Adipose tissue (tissue), 3 donors: ENCODE data around the gene TMPRSS12. TPM values are rescaled to one million over a fixed set of nuclear protein-coding genes. Genes with fewer than 3 reads are reported as not detected.
"Not testable (repeated sequence)": the region's sequence is repeated elsewhere in the genome, so short reads cannot be mapped to it uniquely, and the experiment has no call there.

Experiments used
- H3K27ac ChIP-seq: one replicate; pipeline ENCODE4 v1.5.1; 2013; ENCODE audit warnings: low read depth, low read length
- WGBS, 3 donors: extraction: QIAGEN DNeasy Blood & Tissue Kit; methylation state at CpG; one replicate each; pipeline ENCODE4 v1.1.7; 2013; 5-methylcytosine and 5-hydroxymethylcytosine counted together
- polyA plus RNA-seq, 3 donors: library from polyadenylated mRNA; stranded (reverse); fragments of 200-250 nt; gene quantifications; one replicate each; pipeline ENCODE4 v1.2.3, GENCODE V29; 2013
- donor health status: healthy with polysubstance abuse.
- donor health status: Bipolar disorder and iron deficiency.
- donor health status: healthy.

Gene TMPRSS12
- polyA plus RNA-seq, 3 donors, result 0.03 TPM; not detected in 2

DNA sequence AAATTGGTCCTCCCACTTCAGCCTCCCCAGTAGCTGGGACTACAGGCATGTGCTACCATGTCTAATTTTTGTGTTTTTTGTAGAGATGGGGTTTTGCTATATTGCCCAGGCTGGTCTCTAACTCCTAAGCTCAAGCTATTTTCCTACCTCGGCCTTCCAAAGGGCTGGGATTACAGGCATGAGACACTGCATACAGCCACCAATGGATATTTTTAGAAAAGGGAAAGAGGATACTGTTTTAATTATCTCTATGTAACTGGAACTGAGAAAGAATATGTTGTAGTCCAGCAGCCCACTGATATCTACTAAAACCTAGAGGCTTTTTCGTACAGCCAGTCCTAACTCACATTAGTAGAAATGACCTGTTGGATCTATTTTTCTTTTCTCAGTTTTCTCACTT is 6.2 kb downstream of the TMPRSS12 start:
- 89 to 92% (median 91%) methylated on average over 2 of the region's 2 CpGs for whole genome bisulfite sequencing, 3 donors
- no peak overlapping the region for H3K27ac ChIP-seq

DNA sequence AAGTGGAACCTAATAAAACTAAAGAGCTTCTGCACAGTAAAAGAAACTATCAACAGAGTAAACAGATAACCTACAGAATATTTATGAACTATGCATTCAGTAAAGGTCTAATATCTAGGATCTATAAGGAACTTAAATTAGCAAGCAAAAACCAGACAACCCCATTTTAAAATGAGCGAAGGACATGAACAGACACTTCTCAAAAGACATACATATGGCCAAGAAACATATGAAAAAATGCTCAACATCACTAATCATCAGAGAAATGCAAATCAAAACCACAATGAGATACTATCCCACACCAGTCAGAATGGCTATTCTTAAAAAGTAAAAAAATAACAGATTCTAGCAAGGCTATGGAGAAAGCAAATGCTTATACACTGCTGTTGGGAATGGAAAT is 12.5 kb downstream of the TMPRSS12 start:
- 97 to 100% (median 98%) methylated on average over 1 of the region's 1 CpG for WGBS, 3 donors
- not testable (repeated sequence) for H3K27ac ChIP-seq

DNA sequence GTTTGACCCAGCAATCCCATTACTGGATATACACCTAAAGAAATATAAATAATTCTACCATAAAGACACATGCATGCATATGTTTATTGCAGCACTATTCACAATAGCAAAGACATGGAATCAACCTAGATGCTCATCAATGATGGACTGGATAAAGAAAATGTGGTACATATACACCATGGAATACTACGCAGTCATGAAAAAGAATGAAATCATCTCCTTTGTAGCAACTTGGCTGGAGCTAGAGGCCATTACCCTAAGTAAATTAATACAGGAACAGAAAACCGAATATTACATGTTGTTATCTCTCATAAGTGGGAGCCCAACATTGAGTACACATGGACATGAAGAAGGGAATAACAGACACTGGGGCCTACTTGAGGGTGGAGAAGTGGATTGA is 13.0 kb downstream of the TMPRSS12 start:
- H3K27ac ChIP-seq, result not testable (repeated sequence)
- WGBS, 3 donors, result 83 to 93% (median 87%) methylated on average over 2 of the region's 2 CpGs

DNA sequence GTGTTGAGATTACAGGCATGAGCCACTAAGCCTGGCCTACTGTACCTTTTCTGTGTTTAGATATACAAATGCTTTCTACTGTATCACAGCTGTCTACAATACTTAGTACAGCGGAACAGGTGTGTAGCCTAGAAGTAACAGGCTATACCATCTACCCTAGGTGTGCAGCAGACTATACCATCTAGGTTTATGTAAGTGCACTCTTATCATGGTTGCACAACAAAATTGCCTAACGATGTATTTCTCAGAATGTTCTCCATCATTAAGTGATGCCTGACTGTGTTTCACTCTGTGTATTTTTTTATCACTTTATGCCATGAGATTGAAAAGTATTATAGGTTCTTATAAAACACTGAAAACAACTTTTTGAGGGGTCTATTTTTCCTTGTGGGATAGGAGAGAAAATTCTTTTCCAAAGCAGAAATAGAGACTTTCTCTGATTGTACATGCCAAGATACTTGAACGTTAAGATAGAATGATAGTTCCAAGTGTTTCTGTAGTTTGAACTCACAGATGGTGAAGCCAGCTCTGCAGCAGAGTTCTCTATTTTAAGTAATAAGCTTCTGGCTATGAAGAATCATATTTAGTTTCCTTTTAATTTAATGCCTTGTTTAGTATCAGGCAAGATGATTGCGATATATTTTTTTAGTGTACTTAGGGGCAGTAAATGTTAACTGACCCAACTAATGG is 17.0 kb downstream of the TMPRSS12 start:
- H3K27ac ChIP-seq, result no peak overlapping the region
- WGBS, 3 donors, result 67 to 74% (median 70%) methylated on average over 4 of the region's 4 CpGs

DNA sequence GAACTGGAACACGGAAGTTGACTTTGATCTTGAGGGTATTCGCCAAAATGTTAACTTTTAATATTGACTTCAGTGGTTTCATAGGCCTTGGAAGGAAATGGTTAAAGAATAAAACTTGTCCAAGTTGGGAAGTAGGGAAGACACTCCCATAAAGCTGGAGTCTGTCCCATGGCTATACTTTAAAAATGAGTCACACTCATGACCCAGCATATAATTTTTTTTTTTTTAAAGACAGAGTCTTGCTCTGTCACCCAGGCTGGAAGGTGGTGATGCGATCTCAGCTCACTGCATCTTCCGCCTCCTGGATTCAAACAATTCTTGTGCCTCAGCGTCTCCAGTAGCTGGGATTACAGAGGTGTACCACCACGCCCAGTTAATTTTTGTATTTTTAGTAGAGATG is 19.6 kb downstream of the TMPRSS12 start:
- 80 to 89% (median 83%) methylated on average over 6 of the region's 6 CpGs for WGBS, 3 donors
- no peak overlapping the region for H3K27ac ChIP-seq

DNA sequence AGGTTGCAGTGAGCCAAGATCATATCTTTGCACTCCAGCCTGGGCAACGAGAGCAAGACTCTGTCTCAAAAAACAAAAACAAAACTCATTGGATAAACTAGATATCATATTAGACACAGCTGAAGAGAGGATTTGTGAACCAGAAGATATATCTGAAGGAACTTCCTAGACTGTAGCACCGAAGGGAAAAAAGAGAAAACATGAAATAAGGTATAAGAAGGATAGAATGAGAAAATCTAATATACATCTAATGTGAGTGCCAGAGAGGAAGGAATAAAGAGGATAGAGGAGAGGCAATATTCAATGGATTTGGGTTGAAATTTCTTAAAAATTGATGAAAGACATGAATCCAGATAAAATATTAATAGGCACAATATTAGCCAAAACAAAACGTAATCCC is 22.5 kb downstream of the TMPRSS12 start:
- no peak overlapping the region for H3K27ac ChIP-seq
- WGBS, 3 donors, result 89 to 94% (median 93%) methylated on average over 3 of the region's 3 CpGs

DNA sequence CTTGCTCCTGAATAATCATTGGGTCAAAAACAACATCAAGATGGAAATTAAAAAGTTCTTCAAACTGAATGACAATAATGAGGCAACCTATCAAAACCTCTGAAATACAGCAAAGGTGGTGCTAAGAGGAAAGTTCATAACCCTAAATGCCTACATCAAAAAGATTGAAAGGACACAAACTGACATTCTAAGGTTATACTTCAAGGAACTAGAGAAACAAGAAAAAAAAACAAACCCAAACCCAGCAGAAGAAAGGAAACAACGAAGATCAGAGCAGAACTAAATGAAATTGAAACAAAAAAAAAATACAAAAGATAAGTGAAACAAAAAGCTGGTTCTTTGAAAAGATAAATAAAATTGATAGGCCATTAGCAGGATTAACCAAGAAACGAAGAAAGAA is 26.2 kb downstream of the TMPRSS12 start:
- 43 to 59% (median 58%) methylated on average over 2 of the region's 2 CpGs for WGBS, 3 donors
- not testable (repeated sequence) for H3K27ac ChIP-seq

DNA sequence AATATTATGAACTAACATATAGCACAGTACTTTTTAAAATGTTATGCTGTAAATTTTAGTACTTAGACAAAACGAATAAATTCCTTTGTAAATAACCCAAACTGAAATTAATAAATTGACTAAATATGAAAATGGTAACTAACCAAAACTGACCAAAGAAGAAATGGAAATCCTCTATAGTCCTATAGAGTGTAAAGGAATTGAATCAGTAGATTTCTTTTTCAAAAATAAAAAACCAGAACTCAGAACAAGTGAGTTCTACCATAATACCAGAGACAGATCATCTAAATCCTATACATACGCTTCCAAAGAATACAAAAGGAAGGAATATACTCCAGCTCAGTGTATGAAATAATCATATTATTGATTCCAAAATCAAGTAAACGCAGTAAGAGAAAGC is 39.8 kb downstream of the TMPRSS12 start:
- H3K27ac ChIP-seq, result no peak overlapping the region
- WGBS, 3 donors, result 97% methylated on average over 3 of the region's 3 CpGs

DNA sequence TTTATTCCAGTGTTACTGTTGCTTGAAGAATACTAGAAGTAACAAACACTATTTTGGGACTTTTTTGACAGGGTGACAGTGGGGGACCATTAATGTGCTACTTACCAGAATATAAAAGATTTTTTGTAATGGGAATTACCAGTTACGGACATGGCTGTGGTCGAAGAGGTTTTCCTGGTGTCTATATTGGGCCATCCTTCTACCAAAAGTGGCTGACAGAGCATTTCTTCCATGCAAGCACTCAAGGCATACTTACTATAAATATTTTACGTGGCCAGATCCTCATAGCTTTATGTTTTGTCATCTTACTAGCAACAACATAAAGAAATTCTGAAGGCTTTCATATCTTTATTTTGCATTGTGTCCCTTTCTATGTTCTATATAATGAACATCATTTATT is 44.5 kb downstream of the TMPRSS12 start:
- 76 to 89% (median 84%) methylated on average over 3 of the region's 3 CpGs for WGBS, 3 donors
- no peak overlapping the region for H3K27ac ChIP-seq

DNA sequence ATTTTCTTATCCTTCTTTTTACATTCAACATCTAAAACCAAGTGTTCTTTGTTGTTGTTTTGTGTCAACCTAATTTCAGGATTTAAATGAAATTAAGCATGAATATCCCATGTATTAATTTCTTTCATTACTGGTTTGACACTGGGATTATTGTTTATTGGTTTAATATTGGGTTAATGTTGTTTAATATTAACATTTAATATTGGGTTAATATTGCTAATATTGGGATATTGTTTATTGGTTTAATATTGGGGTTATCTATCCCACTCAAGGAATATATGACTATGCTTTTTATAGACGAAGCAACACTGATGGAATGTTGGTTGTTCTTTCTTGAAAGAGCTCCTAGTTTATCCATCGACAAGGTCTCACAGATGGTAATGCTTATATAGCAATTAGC is 45.9 kb downstream of the TMPRSS12 start:
- WGBS, 3 donors, result 87 to 93% (median 88%) methylated on average over 2 of the region's 2 CpGs

DNA sequence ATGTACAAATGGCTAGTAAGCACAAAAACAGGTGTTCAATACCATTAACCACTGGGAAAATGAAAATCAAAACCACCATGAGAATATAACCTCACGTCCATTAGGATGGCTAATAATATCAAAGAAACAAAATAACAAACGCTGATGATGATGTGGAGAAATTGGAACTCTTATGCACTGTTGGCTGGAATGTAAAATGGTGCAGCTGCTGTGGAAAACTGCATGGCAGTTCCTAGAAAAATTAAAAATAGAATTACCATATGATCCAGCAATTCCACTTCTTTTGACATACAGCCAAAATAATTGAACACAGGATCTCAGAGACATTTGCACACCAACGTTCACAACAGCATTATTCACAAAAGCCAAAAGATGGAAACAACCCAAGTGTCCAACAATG is 51.5 kb downstream of the TMPRSS12 start:
- no peak overlapping the region for H3K27ac ChIP-seq
- WGBS, 3 donors, result 52 to 66% (median 56%) methylated on average over 3 of the region's 3 CpGs

More for the DNA sequence above, 45.9 kb downstream of the TMPRSS12 start:
- no peak overlapping the region for H3K27ac ChIP-seq

DNA sequence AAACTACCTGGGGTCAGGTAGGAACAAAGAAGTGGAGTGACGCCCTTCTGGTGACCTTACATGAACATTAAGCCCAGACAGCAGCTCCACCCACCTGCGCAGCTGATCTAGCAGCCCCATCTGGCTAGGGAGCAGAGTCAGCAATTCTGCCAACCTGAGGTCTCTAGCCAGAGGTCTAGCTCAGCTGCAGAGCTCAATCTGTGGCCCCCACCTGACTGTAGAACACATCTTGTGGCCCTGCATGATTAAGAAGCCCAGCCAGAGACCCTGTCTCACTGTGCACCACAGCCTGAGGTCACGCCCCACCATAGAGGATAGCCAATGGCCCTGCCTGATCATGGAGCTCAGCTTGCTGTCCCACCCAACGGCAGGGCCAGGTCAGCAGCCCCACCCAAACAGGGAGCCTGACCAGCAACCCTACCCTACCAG is 59.0 kb downstream of the TMPRSS12 start:
- H3K27ac ChIP-seq, result no peak overlapping the region
- 82 to 91% (median 84%) methylated on average over 4 of the region's 4 CpGs for WGBS, 3 donors

DNA sequence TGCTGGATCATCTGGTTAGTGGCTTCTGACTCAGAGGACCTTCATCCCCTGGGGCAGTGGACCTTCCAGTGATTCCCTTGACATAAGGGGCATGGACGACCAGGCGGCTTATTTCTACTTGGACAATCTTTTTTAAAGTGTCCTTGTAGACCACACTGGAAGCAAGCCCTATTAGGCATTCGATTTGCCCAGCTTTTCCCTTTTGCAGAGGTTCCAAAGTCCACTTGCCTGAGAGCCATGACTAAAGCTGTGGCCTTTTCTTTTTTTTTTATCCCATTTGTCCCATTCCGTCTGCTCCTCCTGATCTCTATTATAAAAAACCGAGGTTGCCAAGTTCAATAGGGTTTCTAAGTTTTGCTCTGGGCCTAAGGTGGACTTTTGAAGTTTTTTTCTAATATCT is 65.8 kb downstream of the TMPRSS12 start:
- 45 to 92% (median 91%) methylated on average over 5 of the region's 5 CpGs for WGBS, 3 donors
- H3K27ac ChIP-seq, result not testable (repeated sequence)

DNA sequence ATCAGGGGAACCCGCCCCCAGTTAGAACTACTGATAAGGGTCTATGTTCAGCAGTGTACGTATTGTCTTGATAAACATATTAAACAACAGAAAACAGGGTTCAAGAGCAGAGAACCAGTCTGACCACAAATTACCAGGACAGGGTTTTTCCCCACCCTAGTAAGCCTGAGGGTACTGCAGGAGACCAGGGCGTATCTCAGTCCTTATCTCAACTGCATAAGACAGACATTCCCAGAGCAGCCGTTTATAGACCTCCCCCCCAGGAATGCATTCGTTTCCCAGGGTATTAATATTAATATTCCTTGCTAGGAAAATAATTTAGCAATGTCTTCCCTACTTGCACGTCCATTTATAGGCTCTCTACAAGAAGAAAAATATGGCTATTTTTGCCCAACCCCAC is 69.6 kb downstream of the TMPRSS12 start:
- WGBS, 3 donors, result 85 to 89% (median 86%) methylated on average over 6 of the region's 6 CpGs
- H3K27ac ChIP-seq, result not testable (repeated sequence)

DNA sequence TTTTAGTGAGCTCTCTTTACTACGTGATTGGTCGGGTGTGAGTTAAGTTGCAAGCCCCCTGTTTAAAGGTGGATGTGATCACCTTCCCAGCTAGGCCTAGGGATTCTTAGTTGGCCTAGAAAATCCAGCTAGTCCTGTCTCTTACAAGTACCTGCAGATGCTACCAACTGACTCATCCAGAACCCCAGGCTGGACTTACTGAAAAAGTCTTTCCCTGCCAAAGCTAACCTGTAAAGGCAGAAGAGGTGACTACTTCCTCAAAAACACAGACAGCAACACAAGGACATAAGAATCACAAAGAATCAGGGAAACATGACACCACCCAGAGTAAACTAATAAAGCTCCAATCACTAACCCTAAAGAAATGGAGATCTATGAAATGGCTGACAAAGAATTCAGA is 70.5 kb downstream of the TMPRSS12 start:
- 91 to 98% (median 92%) methylated on average over 2 of the region's 2 CpGs for WGBS, 3 donors
- H3K27ac ChIP-seq, result no peak overlapping the region

DNA sequence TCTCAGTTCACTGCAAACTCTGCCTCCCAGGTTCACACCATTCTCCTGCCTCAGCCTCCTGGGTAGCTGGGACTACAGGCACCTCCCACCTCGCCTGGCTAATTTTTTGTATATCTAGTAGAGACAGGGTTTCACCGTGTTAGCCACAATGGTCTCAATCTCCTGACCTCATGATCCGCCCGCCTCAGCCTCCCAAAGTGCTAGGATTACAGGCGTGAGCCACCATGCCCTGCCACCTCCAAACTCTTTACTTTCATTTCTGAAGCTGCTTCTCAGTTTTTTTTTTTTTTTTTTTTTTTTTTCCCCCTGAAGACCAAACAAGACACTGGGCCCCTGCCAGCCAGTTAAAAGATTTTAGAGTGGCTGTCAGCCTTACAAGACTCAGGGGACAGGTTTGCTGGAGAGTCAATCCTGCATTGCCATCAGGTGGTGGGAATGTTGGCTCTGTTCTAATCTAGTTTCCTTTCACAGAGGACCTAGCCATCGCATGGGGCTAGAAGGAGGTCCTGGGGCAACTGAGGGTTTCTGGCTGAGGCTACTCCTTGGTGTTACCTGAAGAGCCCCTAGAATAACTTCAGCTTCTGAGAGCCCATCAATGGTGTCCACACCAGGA is 72.3 kb downstream of the TMPRSS12 start:
- WGBS, 3 donors, result 80 to 89% (median 85%) methylated on average over 6 of the region's 6 CpGs
- H3K27ac ChIP-seq, result no peak overlapping the region

DNA sequence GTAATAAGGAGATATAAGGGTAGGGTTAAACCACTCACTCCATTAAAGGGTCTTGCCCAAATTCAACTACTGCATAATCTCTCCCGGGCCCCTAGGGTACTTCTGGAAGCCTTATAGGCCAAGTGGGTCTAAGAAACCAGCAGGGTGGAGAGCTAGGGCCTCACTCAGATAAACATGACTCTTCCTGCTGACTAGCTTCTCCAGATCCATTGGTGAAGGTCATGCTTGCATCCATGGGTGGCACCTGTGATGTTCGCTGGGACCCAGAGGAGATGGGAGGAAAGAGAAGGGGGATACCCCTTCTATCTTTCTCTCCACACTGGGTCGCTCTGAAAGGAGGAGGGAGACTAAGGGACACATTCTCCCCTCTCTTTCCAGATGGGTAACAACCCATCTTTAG is 73.6 kb downstream of the TMPRSS12 start:
- WGBS, 3 donors, result 74 to 83% (median 82%) methylated on average over 3 of the region's 3 CpGs
- no peak overlapping the region for H3K27ac ChIP-seq

DNA sequence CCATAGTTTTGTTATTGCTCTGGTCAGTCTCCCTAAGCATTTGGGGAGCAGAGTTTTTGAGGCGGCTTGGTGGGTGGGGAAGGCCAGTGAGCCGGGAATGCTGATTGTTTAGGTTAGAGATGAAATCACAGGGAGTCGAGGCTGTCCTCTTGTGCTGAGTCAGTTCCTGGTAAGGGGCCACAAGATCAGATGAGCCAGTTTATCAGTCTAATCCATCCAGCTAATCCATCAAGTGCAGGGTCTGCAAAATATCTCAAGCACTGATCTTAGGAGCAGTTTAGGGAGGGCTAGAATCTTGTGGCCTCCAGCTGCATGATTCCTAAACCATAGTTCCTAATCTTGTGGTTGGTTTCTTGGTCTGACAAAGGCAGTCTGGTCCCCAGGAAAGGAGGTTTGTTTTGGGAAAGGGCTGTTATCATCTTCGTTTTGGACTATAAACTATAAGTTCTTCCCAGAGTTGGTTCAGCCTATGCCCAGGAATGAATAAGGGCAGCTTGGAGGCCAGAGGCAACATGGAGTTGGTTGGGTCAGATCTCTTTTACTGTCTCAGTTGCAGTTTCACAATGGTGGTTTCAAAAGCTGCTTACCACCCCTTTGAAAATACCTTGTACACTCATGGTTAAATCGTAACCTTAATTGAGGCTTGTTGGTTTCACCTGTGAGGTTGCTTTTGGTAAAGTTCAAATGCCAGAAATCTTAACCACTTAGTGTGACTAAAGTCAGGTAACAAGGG is 76.0 kb downstream of the TMPRSS12 start:
- WGBS, 3 donors, result 72 to 88% (median 87%) methylated on average over 5 of the region's 5 CpGs
- no peak overlapping the region for H3K27ac ChIP-seq

DNA sequence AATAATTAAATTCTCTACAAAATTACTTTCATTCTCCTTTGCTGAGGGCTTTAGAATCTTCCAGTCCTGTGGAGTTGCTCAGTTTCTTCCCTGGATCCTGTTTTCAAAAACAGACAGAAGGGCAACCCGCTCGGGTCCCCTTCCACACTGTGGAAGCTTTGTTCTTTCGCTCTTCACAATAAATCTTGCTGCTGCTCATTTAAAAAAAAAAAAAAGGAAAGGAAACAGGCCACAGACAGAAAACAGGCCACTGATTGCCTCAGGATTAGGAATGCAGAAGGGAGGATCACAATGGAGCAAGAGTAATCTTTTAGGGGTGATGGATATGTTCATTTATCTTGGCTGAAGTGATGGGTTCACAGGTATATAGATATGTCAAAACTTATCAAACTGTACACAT is 80.1 kb downstream of the TMPRSS12 start:
- H3K27ac ChIP-seq, result no peak overlapping the region
- 24 to 49% (median 27%) methylated on average over 3 of the region's 3 CpGs for WGBS, 3 donors
